IMR-90 (cell line): Measurements from ENCODE around the gene PARP1. TPM values are rescaled to one million over a fixed set of nuclear protein-coding genes. Genes with fewer than 3 reads are reported as not detected.

ENCODE experiments used
- ATAC-seq: fragments of 200-7000 bp; cut with Tn5 transposase; 2 replicates; pipeline ENCODE4 v1.9.1; 2020; ENCODE audit warnings: low read depth, mild to moderate bottlenecking, moderate library complexity
- BruUV-seq: library from RNA; stranded (reverse); fragments of 400-500 nt; replicated peaks from 2 replicates; lab custom pipeline; 2021; lab: Mats Ljungman, UMichigan
- CTCF ChIA-PET: fragments of 300-600 bp; formaldehyde crosslinking; extraction: SDS; loops from one replicate; lab custom pipeline; 2021; ENCODE audit warnings: antibody characterized with exemption; lab: Yijun Ruan, JAX
- POLR2A ChIA-PET: fragments of 300-600 bp; sonication (Branson Sonifier 250); formaldehyde crosslinking; loops from one replicate; lab custom pipeline; 2022; ENCODE audit warnings: antibody characterized with exemption; ENCODE audit not compliant: unreplicated experiment; lab: Charles Lee
- DNase-seq: peaks from one replicate; pipeline ENCODE4 v3.0.0; 2013
- H2AFZ ChIP-seq: replicated peaks from 2 replicates; pipeline ENCODE3; 2013; ENCODE audit warnings: low read length, mild to moderate bottlenecking; ENCODE audit not compliant: poor library complexity
- H2AK5ac ChIP-seq: 2 replicates; pipeline ENCODE4 v1.6.1; 2013; ENCODE audit warnings: low read depth, low read length, inconsistent platforms
- H2AK9ac ChIP-seq: replicated peaks from 2 replicates; pipeline ENCODE3; 2013; ENCODE audit warnings: mild to moderate bottlenecking, low read depth, low read length, moderate library complexity; ENCODE audit not compliant: poor library complexity
- H2BK120ac ChIP-seq: 2 replicates; pipeline ENCODE4 v1.6.1; 2013; ENCODE audit warnings: low read depth, low read length, inconsistent platforms
- H2BK15ac ChIP-seq: 3 replicates; pipeline ENCODE4 v1.6.1; 2013; ENCODE audit warnings: low read depth, low read length, inconsistent platforms
- H2BK20ac ChIP-seq: 2 replicates; pipeline ENCODE4 v1.6.1; 2013; ENCODE audit warnings: low read depth, mild to moderate bottlenecking, inconsistent platforms, low read length, moderate library complexity
- H2BK5ac ChIP-seq: 2 replicates; pipeline ENCODE4 v1.6.1; 2013; ENCODE audit warnings: mild to moderate bottlenecking, low read depth, low read length, inconsistent platforms; ENCODE audit not compliant: poor library complexity, severe bottlenecking
- H3K14ac ChIP-seq: replicated peaks from 2 replicates; pipeline ENCODE4 v1.6.1; 2013; ENCODE audit warnings: low read depth, low read length, inconsistent platforms
- H3K18ac ChIP-seq: 2 replicates; pipeline ENCODE4 v1.6.1; 2013; ENCODE audit warnings: low read depth, low read length, control low read depth
- H3K23ac ChIP-seq: 2 replicates; pipeline ENCODE4 v1.6.1; 2013; ENCODE audit warnings: low read depth, low read length, inconsistent platforms
- H3K27ac ChIP-seq: 2 replicates; pipeline ENCODE4 v1.5.1; 2013; ENCODE audit warnings: mild to moderate bottlenecking, control low read depth, low read length; ENCODE audit not compliant: insufficient read depth
- H3K27me3 ChIP-seq: 2 replicates; pipeline ENCODE4 v1.6.1; 2013; ENCODE audit warnings: low read length; ENCODE audit not compliant: control insufficient read depth, insufficient read depth
- H3K36me3 ChIP-seq: 2 replicates; pipeline ENCODE4 v1.6.1; 2013; ENCODE audit warnings: low read length, mixed read lengths; ENCODE audit not compliant: control insufficient read depth, insufficient read depth
- H3K4ac ChIP-seq: 2 replicates; pipeline ENCODE4 v1.6.1; 2013; ENCODE audit warnings: low read depth, low read length, inconsistent platforms
- H3K4me1 ChIP-seq: 2 replicates; pipeline ENCODE4 v1.6.1; 2013; ENCODE audit warnings: low read length, mixed read lengths; ENCODE audit not compliant: control insufficient read depth, insufficient read depth
- H3K4me2 ChIP-seq: 2 replicates; pipeline ENCODE4 v1.6.1; 2013; ENCODE audit warnings: low read depth, mild to moderate bottlenecking, control low read depth, low read length, moderate library complexity
- H3K4me3 ChIP-seq: 2 replicates; pipeline ENCODE4 v1.5.1; 2013; ENCODE audit warnings: low read depth, mild to moderate bottlenecking, control low read depth, low read length, moderate library complexity; ENCODE audit not compliant: insufficient read depth
- H3K56ac ChIP-seq: 2 replicates; pipeline ENCODE4 v1.6.1; 2013; ENCODE audit warnings: low read length, inconsistent platforms; ENCODE audit not compliant: insufficient read depth; ENCODE audit errors: extremely low read depth
- H3K79me1 ChIP-seq, 2 experiments: 2 replicates each; pipeline ENCODE4 v1.6.1; 2013; ENCODE audit warnings: low read length in 2 of 2, inconsistent platforms in 1 of 2, low read depth in 1 of 2
- H3K9ac ChIP-seq: 2 replicates; pipeline ENCODE4 v1.6.1; 2013; ENCODE audit warnings: low read depth, low read length, control low read depth
- H3K9me1 ChIP-seq: 2 replicates; pipeline ENCODE4 v1.6.1; 2013; ENCODE audit warnings: low read length, inconsistent platforms; ENCODE audit not compliant: insufficient read depth
- H3K9me3 ChIP-seq: 2 replicates; pipeline ENCODE4 v1.6.1; 2013; ENCODE audit warnings: low read length; ENCODE audit not compliant: control insufficient read depth, insufficient read depth
- H4K20me1 ChIP-seq: 2 replicates; pipeline ENCODE4 v1.6.1; 2013; ENCODE audit warnings: low read length, inconsistent platforms; ENCODE audit not compliant: insufficient read depth
- H4K5ac ChIP-seq: 2 replicates; pipeline ENCODE4 v1.6.1; 2013; ENCODE audit warnings: mild to moderate bottlenecking, low read depth, low read length, control low read depth
- H4K8ac ChIP-seq, 2 experiments: 2 replicates each; pipeline ENCODE4 v1.6.1; 2013; ENCODE audit warnings: low read depth in 2 of 2, low read length in 2 of 2, control low read depth in 1 of 2, inconsistent platforms in 1 of 2
- H4K91ac ChIP-seq: 2 replicates; pipeline ENCODE4 v1.6.1; 2013; ENCODE audit warnings: low read depth, low read length, inconsistent platforms; ENCODE audit not compliant: insufficient read depth
- BHLHE40 ChIP-seq: fragments of 150-350 bp; IDR thresholded peaks from 2 replicates; pipeline ENCODE4 v1.6.1; 2016; ENCODE audit warnings: mild to moderate bottlenecking, low read depth, low read length
- CHD1 ChIP-seq: IDR thresholded peaks from 2 replicates; pipeline ENCODE4 v1.6.1; 2012; ENCODE audit warnings: low read depth, low read length, improper control_type of control experiment
- FOS ChIP-seq: fragments of 150-350 bp; IDR thresholded peaks from 2 replicates; pipeline ENCODE4 v1.6.1; 2016; ENCODE audit warnings: low read depth, low read length
- MAFK ChIP-seq: IDR thresholded peaks from 2 replicates; pipeline ENCODE4 v1.6.1; 2012; ENCODE audit warnings: low read depth, low read length, improper control_type of control experiment
- MXI1 ChIP-seq: IDR thresholded peaks from 2 replicates; pipeline ENCODE4 v1.6.1; 2012; ENCODE audit warnings: low read depth, mild to moderate bottlenecking, low read length, moderate library complexity, borderline replicate concordance
- NFE2L2 ChIP-seq: fragments of 150-350 bp; IDR thresholded peaks from 2 replicates; pipeline ENCODE4 v1.6.1; 2016; ENCODE audit warnings: low read depth, mild to moderate bottlenecking, low read length
- RAD21 ChIP-seq: IDR thresholded peaks from 2 replicates; pipeline ENCODE4 v1.6.1; 2012; ENCODE audit warnings: low read length, improper control_type of control experiment
- WGBS, 2 experiments: methylation state at CpG; one replicate each; pipeline versions ENCODE4 v1.1.5 to v1.1.7; 2013; ENCODE audit warnings: missing lambda C conversion rate in 2 of 2; ENCODE audit not compliant: insufficient read length in 1 of 2; ENCODE audit errors: extremely low coverage in 2 of 2; 5-methylcytosine and 5-hydroxymethylcytosine counted together
- dilution Hi-C: fragments of 300-500 bp; cut with HindIII; formaldehyde crosslinking; loops from one replicate; pipeline ENCODE4 v1.14.3; 2018; ENCODE audit warnings: low sequenced_read_pairs; ENCODE audit not compliant: unreplicated experiment
- in situ Hi-C: fragments of 300-500 bp; cut with MboI; formaldehyde crosslinking; loops from 3 replicates; pipeline ENCODE4 v1.14.3; 2019; ENCODE audit warnings: low sequenced_read_pairs, inconsistent platforms, mixed read lengths
- intact Hi-C: fragments of 100-400 bp; cut with micrococcal nuclease; formaldehyde crosslinking; loops from 2 replicates; pipeline ENCODE4 v1.10.0; 2022
- polyA plus RNA-seq, 3 experiments: library from polyadenylated mRNA; depleted of rRNA; stranded (reverse); fragments of >200 nt; gene quantifications; 2 replicates each; pipeline ENCODE4 v1.2.3, GENCODE V29; 2012; ENCODE audit warnings: low replicate concordance in 1 of 3
- total RNA-seq: library from RNA; depleted of rRNA; stranded (reverse); fragments of >200 nt; gene quantifications from 2 replicates; pipeline ENCODE4 v1.2.3, GENCODE V29; 2012
- TF ChIP-seq, protein P1 (sequence below): fragments of 150-350 bp; IDR thresholded peaks from 2 replicates; pipeline ENCODE4 v1.6.1; 2017; ENCODE audit warnings: mild to moderate bottlenecking, antibody characterized with exemption, low read length, low read depth
- TF ChIP-seq, protein P2 (sequence below): conservative IDR thresholded peaks from 2 replicates; pipeline ENCODE4 v1.5.1; 2012; ENCODE audit warnings: mild to moderate bottlenecking, low read depth, low read length, improper control_type of control experiment

Gene PARP1
- total and polyA plus RNA-seq, 2 of the 4 experiments (the other 2 are of a cell fraction): 86.5 to 105 TPM

- Histone ChIP-seq H2BK5ac (no peak overlapping the region), H3K4ac (no peak overlapping the region), H4K8ac (no peak overlapping the region), H2BK120ac (no peak overlapping the region), H3K4me3 (no peak overlapping the region), H2AFZ (no peak overlapping the region), H3K4me1 (peaks cover 21% of the 10 kb centered on the region), H3K36me3 (peaks cover 21% of the 10 kb centered on the region), H3K9me3 (no peaks in the 10 kb centered on the region), H3K79me1 (peaks cover 39 to 59% of the 10 kb centered on the region in 2 experiments), H3K4me2 (no peak overlapping the region; the same call in 1 of the 2 replicates), H4K5ac (no peak overlapping the region), H2AK5ac (peak overlapping the region; percentile 1; the same call in 1 of the 2 replicates), H2AK9ac (no peak overlapping the region), H3K14ac (no peak overlapping the region), H3K18ac (no peak overlapping the region), H2BK15ac (no peak overlapping the region), H4K91ac (no peak overlapping the region), H3K27me3 (no peaks in the 10 kb centered on the region), H3K9ac (no peak overlapping the region), H3K23ac (peak overlapping the region; percentile 50; the same call in 1 of the 2 replicates), H3K56ac (no peak overlapping the region), H3K27ac (no peak overlapping the region), H3K9me1 (peaks cover 29% of the 10 kb centered on the region), H2BK20ac (no peak overlapping the region), H4K20me1 (peaks cover 33% of the 10 kb centered on the region)
- ChIA-PET POLR2A (no interaction called here), CTCF (interaction anchor here (0.5 kb wide), 1 partner anchor 14 kb away, joined by 4 read pairs; no protein-coding TSS in a partner anchor)
- BruUV-seq: no TSS peak
- DNase-seq (no peak), ATAC-seq (no peak)
- intact Hi-C loops: no loop called here
- no peak for TF ChIP-seq BHLHE40
- TF ChIP-seq, protein P1, sequence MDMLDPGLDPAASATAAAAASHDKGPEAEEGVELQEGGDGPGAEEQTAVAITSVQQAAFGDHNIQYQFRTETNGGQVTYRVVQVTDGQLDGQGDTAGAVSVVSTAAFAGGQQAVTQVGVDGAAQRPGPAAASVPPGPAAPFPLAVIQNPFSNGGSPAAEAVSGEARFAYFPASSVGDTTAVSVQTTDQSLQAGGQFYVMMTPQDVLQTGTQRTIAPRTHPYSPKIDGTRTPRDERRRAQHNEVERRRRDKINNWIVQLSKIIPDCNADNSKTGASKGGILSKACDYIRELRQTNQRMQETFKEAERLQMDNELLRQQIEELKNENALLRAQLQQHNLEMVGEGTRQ: no peak
- no peak for TF ChIP-seq FOS
- TF ChIP-seq MAFK: no peak
- TF ChIP-seq, protein P2, sequence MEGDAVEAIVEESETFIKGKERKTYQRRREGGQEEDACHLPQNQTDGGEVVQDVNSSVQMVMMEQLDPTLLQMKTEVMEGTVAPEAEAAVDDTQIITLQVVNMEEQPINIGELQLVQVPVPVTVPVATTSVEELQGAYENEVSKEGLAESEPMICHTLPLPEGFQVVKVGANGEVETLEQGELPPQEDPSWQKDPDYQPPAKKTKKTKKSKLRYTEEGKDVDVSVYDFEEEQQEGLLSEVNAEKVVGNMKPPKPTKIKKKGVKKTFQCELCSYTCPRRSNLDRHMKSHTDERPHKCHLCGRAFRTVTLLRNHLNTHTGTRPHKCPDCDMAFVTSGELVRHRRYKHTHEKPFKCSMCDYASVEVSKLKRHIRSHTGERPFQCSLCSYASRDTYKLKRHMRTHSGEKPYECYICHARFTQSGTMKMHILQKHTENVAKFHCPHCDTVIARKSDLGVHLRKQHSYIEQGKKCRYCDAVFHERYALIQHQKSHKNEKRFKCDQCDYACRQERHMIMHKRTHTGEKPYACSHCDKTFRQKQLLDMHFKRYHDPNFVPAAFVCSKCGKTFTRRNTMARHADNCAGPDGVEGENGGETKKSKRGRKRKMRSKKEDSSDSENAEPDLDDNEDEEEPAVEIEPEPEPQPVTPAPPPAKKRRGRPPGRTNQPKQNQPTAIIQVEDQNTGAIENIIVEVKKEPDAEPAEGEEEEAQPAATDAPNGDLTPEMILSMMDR: no peak
- TF ChIP-seq RAD21: no peak
- no peak for TF ChIP-seq MXI1
- TF ChIP-seq NFE2L2: no peak
- TF ChIP-seq CHD1: no peak
- dilution Hi-C loops: no loop called here
- in situ Hi-C loops: no loop called here
- no CpG with 5 or more reads among the region's 2 CpGs for WGBS, 2 experiments
Observed at GRCh38 chr1:226404904-226405222, 3.0 kb downstream of the PARP1 start.
